Measurements from ENCODE around the gene SAMD9L.

Gene SAMD9L

GRCh38 chr7:93176992-93177580 is 28.9 kb upstream of the SAMD9L start:
- no peak for ATAC-seq
- no peak for TF ChIP-seq ISL1 (CRISPR knock-in tag; IDR thresholded peaks at IDR 0.05)
- no peak for TF ChIP-seq ARNTL (CRISPR knock-in tag; IDR thresholded peaks at IDR 0.05; ENCODE audit: borderline replicate concordance, low read depth)
- no peak for TF ChIP-seq ZC3H10 (CRISPR knock-in tag; IDR thresholded peaks at IDR 0.05)
- TF ChIP-seq RARB (CRISPR knock-in tag; IDR thresholded peaks at IDR 0.05), result no peak
- TF ChIP-seq OSR1 (CRISPR knock-in tag; IDR thresholded peaks at IDR 0.05), result no peak
- no peak for TF ChIP-seq CSRNP3 (CRISPR knock-in tag; IDR thresholded peaks at IDR 0.05)
- no peak for TF ChIP-seq PATZ1 (CRISPR knock-in tag; IDR thresholded peaks at IDR 0.05; ENCODE audit: borderline replicate concordance)
- TF ChIP-seq ZNF70 (CRISPR knock-in tag; IDR thresholded peaks at IDR 0.05), result no peak
- TF ChIP-seq ZNF8 (CRISPR knock-in tag; IDR thresholded peaks at IDR 0.05), result no peak
- no peak for TF ChIP-seq TSHZ2 (CRISPR knock-in tag; IDR thresholded peaks at IDR 0.05)
- TF ChIP-seq ZNF565 (CRISPR knock-in tag; conservative IDR thresholded peaks at IDR 0.05; ENCODE audit: low read depth), result no peak
- TF ChIP-seq TCF4 (CRISPR knock-in tag; IDR thresholded peaks at IDR 0.05; ENCODE audit: borderline replicate concordance), result no peak
- TF ChIP-seq SNAI2 (CRISPR knock-in tag; IDR thresholded peaks at IDR 0.05), result no peak
- no peak for TF ChIP-seq CSDC2 (CRISPR knock-in tag; IDR thresholded peaks at IDR 0.05)
- no peak for TF ChIP-seq ZFP30 (CRISPR knock-in tag; IDR thresholded peaks at IDR 0.05)
- TF ChIP-seq POU6F1 (CRISPR knock-in tag; IDR thresholded peaks at IDR 0.05; ENCODE audit: borderline replicate concordance, low read depth), result no peak
- no peak for TF ChIP-seq CREB5 (CRISPR knock-in tag; IDR thresholded peaks at IDR 0.05; ENCODE audit: low read depth)
- no peak for TF ChIP-seq ESRRG (CRISPR knock-in tag; IDR thresholded peaks at IDR 0.05)
- no peak for TF ChIP-seq PPARA (CRISPR knock-in tag; IDR thresholded peaks at IDR 0.05; ENCODE audit: borderline replicate concordance)
- TF ChIP-seq GLIS3 (CRISPR knock-in tag; IDR thresholded peaks at IDR 0.05), result no peak

GRCh38 chr7:93175219-93175618 is 27.0 kb upstream of the SAMD9L start:
- TF ChIP-seq GLIS3 (CRISPR knock-in tag; IDR thresholded peaks at IDR 0.05), result no peak
- no peak for TF ChIP-seq CSDC2 (CRISPR knock-in tag; IDR thresholded peaks at IDR 0.05)
- no peak for ATAC-seq

GRCh38 chr7:93172683-93173082 is 24.5 kb upstream of the SAMD9L start:
- TF ChIP-seq POU6F1 (CRISPR knock-in tag; IDR thresholded peaks at IDR 0.05; ENCODE audit: borderline replicate concordance, low read depth) (no peak), ZFP3 (CRISPR knock-in tag; IDR thresholded peaks at IDR 0.05) (no peak), OSR1 (CRISPR knock-in tag; IDR thresholded peaks at IDR 0.05) (no peak), PPARA (CRISPR knock-in tag; IDR thresholded peaks at IDR 0.05; ENCODE audit: borderline replicate concordance) (no peak), ISL1 (CRISPR knock-in tag; IDR thresholded peaks at IDR 0.05) (no peak), PATZ1 (CRISPR knock-in tag; IDR thresholded peaks at IDR 0.05; ENCODE audit: borderline replicate concordance) (no peak), SNAI2 (CRISPR knock-in tag; IDR thresholded peaks at IDR 0.05) (no peak), ARNTL (CRISPR knock-in tag; IDR thresholded peaks at IDR 0.05; ENCODE audit: borderline replicate concordance, low read depth) (no peak), CREB5 (CRISPR knock-in tag; IDR thresholded peaks at IDR 0.05; ENCODE audit: low read depth) (no peak), GLIS3 (CRISPR knock-in tag; IDR thresholded peaks at IDR 0.05) (no peak), TOX (CRISPR knock-in tag; IDR thresholded peaks at IDR 0.05; ENCODE audit: borderline replicate concordance) (no peak), ZFP30 (CRISPR knock-in tag; IDR thresholded peaks at IDR 0.05) (no peak)
- no peak for ATAC-seq
